ENCODE data around the gene ACAP1.

Gene ACAP1

GRCh38 chr17:7336240-7337175 is at the start of gene ACAP1:
Gene ACAP1 (plus strand): TSS chr17:7336529. CDS start chr17:7336735, 206 bp downstream.
- H3K4me1 ChIP-seq (ENCODE audit: insufficient read depth, low read length, severe bottlenecking) = peaks cover 42% of the 10 kb centered on the region
- H3K9ac ChIP-seq (ENCODE audit: low read length) = peak within 1 kb of the TSS; percentile 88
- peak within 1 kb of the TSS; percentile 93 for H3K4me2 ChIP-seq (ENCODE audit: low read length)
- H2AFZ ChIP-seq (ENCODE audit: low read length) = peak within 1 kb of the TSS; percentile 43; the same call in 1 of the 2 replicates
- H3K9me2 ChIP-seq (ENCODE audit: low read depth, low read length) = no peaks in the 10 kb centered on the region
- peak within 1 kb of the TSS; percentile 82 for H3K4me3 ChIP-seq (ENCODE audit: low read depth, low read length, poor library complexity, severe bottlenecking)
- H3F3A ChIP-seq (ENCODE audit: insufficient read depth, low read length) = no peaks in the 10 kb centered on the region
- peaks cover 5% of the 10 kb centered on the region; the same call in 1 of the 2 replicates for H3K36me3 ChIP-seq (ENCODE audit: insufficient read depth, low read length)
- peak within 1 kb of the TSS; percentile 90 for H3K27ac ChIP-seq (ENCODE audit: low read depth, low read length, poor library complexity, severe bottlenecking)
- H4K20me1 ChIP-seq (ENCODE audit: insufficient read depth, low read length) = no peaks in the 10 kb centered on the region
- no peaks in the 10 kb centered on the region for H3K9me3 ChIP-seq (ENCODE audit: low read length)
- H3K79me2 ChIP-seq (ENCODE audit: insufficient read depth, low read length) = no peaks in the 10 kb centered on the region
- TF ChIP-seq CTCF (IDR thresholded peaks at IDR 0.05; ENCODE audit: low read length) = no peak
- no peak for TF ChIP-seq EZH2 (IDR thresholded peaks at IDR 0.05; ENCODE audit: borderline replicate concordance, low read length)
- H3K27me3 ChIP-seq (ENCODE audit: insufficient read depth, low read length) = no peaks in the 10 kb centered on the region

- Histone ChIP-seq H3F3A (ENCODE audit: insufficient read depth, low read length) (no peaks in the 10 kb centered on the region), H3K27me3 (ENCODE audit: insufficient read depth, low read length) (peaks cover 12% of the 10 kb centered on the region), H3K4me3 (ENCODE audit: low read depth, low read length, poor library complexity, severe bottlenecking) (no peak overlapping the region), H2AFZ (ENCODE audit: low read length) (no peak overlapping the region), H4K20me1 (ENCODE audit: insufficient read depth, low read length) (no peaks in the 10 kb centered on the region), H3K79me2 (ENCODE audit: insufficient read depth, low read length) (no peaks in the 10 kb centered on the region), H3K27ac (ENCODE audit: low read depth, low read length, poor library complexity, severe bottlenecking) (no peak overlapping the region), H3K36me3 (ENCODE audit: insufficient read depth, low read length) (no peaks in the 10 kb centered on the region), H3K9ac (ENCODE audit: low read length) (no peak overlapping the region), H3K9me3 (ENCODE audit: low read length) (no peaks in the 10 kb centered on the region), H3K9me2 (ENCODE audit: low read depth, low read length) (no peaks in the 10 kb centered on the region), H3K4me1 (ENCODE audit: insufficient read depth, low read length, severe bottlenecking) (no peaks in the 10 kb centered on the region), H3K4me2 (ENCODE audit: low read length) (no peak overlapping the region)
- TF ChIP-seq EZH2 (IDR thresholded peaks at IDR 0.05; ENCODE audit: borderline replicate concordance, low read length) (no peak), CTCF (IDR thresholded peaks at IDR 0.05; ENCODE audit: low read length) (no peak)
These were observed 46.9 kb upstream of the ACAP1 start for GRCh38 chr17:7289256-7290032.

GRCh38 chr17:7290166-7290565 is 46.2 kb upstream of the ACAP1 start:
- Histone ChIP-seq H3K4me1 (ENCODE audit: insufficient read depth, low read length, severe bottlenecking) (peaks cover 7% of the 10 kb centered on the region), H3K4me2 (ENCODE audit: low read length) (no peak overlapping the region), H3K9me3 (ENCODE audit: low read length) (no peaks in the 10 kb centered on the region), H3K4me3 (ENCODE audit: low read depth, low read length, poor library complexity, severe bottlenecking) (no peak overlapping the region), H3K79me2 (ENCODE audit: insufficient read depth, low read length) (no peaks in the 10 kb centered on the region), H4K20me1 (ENCODE audit: insufficient read depth, low read length) (no peaks in the 10 kb centered on the region), H3K9me2 (ENCODE audit: low read depth, low read length) (no peaks in the 10 kb centered on the region), H3F3A (ENCODE audit: insufficient read depth, low read length) (no peaks in the 10 kb centered on the region), H2AFZ (ENCODE audit: low read length) (no peak overlapping the region), H3K36me3 (ENCODE audit: insufficient read depth, low read length) (no peaks in the 10 kb centered on the region), H3K9ac (ENCODE audit: low read length) (no peak overlapping the region), H3K27me3 (ENCODE audit: insufficient read depth, low read length) (peaks cover 12% of the 10 kb centered on the region), H3K27ac (ENCODE audit: low read depth, low read length, poor library complexity, severe bottlenecking) (no peak overlapping the region)
- TF ChIP-seq EZH2 (IDR thresholded peaks at IDR 0.05; ENCODE audit: borderline replicate concordance, low read length) (no peak), CTCF (IDR thresholded peaks at IDR 0.05; ENCODE audit: low read length) (no peak)
